ENCODE results near the gene CSNK2A1.
"Not testable (repeated sequence)": the region's sequence is repeated elsewhere in the genome, so short reads cannot be mapped to it uniquely, and the experiment has no call there.

CSNK2A1 gene

DNA sequence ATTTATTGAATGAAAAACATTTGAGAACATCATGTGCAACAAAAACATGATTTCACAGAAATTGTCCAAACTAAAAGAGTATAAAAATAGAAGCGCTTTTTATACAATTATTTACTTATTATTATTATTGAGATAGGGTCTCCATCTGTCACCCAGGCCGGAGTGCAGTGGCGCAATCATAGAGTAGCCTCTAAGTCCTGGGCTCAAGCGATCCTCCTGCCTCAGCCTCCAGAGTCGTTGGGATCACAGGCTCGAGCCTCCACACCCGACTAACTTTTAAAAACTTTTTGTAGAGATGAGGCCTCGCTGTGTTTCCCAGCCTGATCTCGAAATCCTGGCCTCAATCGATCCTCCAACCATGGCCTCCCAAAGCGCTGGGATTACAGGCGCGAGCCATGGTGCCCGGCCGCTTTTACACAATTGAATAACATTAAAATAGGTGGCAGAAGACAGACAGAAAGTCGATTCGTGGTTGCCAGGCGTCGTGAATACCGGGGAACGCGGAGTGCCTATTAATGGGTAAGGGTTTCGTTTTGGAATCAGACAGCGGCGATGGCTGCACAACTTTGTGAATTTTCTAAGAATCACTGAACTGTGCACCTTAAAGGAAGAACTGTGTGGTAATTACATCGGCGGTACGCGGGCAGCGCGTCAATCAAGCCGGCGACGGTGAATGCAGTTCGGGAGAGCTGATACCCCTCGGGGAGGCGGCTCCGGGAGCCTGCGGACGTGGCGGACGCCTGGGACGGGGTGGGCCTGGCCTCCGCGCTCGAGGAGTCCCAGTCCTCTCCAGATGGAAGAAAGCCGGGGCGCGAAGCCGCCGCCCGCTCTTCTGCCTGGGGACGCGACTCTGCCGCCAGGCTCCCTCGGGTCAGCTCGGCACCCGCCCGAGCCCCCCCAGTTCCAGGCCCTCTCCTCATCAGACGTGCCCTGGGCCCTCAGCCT is 82.1 kb downstream of the CSNK2A1 start:
- TF ChIP-seq, protein P1, sequence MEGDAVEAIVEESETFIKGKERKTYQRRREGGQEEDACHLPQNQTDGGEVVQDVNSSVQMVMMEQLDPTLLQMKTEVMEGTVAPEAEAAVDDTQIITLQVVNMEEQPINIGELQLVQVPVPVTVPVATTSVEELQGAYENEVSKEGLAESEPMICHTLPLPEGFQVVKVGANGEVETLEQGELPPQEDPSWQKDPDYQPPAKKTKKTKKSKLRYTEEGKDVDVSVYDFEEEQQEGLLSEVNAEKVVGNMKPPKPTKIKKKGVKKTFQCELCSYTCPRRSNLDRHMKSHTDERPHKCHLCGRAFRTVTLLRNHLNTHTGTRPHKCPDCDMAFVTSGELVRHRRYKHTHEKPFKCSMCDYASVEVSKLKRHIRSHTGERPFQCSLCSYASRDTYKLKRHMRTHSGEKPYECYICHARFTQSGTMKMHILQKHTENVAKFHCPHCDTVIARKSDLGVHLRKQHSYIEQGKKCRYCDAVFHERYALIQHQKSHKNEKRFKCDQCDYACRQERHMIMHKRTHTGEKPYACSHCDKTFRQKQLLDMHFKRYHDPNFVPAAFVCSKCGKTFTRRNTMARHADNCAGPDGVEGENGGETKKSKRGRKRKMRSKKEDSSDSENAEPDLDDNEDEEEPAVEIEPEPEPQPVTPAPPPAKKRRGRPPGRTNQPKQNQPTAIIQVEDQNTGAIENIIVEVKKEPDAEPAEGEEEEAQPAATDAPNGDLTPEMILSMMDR (IDR thresholded peaks at IDR 0.05; ENCODE audit: extremely low read depth, missing control alignments): no peak

DNA sequence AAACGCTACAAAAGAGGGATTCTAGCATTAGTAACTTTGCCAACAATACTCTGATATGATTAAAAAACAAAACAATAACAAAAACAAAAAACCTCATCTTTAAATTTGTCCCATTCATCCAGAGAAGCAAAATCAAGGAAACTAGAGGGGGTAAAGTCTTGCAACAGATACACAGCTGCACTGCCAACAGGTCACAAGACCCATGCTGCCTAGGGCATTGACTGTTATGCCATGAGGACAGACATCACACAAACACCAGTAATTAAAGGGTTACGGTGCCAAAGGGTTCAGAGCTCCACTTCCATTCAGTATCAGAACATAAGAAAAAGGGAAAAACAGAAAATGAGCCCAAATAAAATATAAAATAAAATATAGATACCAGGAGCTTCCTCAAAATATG is 82.9 kb downstream of the CSNK2A1 start:
- TF ChIP-seq, protein P1 (IDR thresholded peaks at IDR 0.05; ENCODE audit: extremely low read depth, missing control alignments): no peak
- no peak for DNase-seq (ENCODE audit: low spot score)

More for the DNA sequence above, 82.1 kb downstream of the CSNK2A1 start:
- no peak for DNase-seq (ENCODE audit: low spot score)

DNA sequence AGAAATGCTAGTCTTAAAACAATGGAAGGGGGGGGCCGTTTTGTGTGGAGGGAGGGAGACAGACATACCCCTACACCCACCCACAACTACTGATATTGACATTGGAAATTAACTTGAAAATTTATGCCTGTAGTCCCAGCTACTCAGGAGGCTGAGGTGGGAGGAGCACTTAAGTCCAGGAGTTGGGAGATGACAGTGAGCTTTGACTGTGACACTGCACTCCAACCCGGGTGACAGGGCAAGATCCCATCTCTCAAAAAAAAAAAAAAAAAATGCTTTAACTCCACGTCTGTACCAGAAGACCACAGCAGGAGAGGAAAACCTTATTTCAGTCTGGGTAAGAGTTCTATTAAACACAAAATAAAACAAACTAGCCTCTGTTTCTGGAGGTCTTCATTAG is 83.4 kb downstream of the CSNK2A1 start:
- TF ChIP-seq, protein P1 (IDR thresholded peaks at IDR 0.05; ENCODE audit: extremely low read depth, missing control alignments): no peak

DNA sequence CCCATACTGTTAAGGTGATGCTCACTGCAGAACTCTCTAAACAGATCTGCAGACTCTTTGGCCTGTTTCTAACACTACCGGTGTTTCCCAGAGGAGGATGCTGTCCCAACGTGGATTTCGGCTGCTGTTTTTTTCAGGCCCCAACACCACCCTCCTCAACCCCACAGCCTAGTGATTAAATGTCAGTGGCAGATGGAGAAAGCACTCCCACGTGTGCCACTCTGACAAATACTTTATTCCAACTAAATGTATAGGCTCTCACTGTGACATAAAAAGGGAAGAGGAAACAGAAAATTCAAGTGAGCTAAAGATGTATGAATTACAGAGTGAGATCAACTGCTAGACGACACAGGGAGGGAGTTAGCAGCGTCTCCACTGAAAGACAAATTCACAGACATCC is 84.8 kb downstream of the CSNK2A1 start:
- TF ChIP-seq, protein P1 (IDR thresholded peaks at IDR 0.05; ENCODE audit: extremely low read depth, missing control alignments): no peak
- no peak for DNase-seq (ENCODE audit: low spot score)

More for the DNA sequence above, 83.4 kb downstream of the CSNK2A1 start:
- no peak for DNase-seq (ENCODE audit: low spot score)

DNA sequence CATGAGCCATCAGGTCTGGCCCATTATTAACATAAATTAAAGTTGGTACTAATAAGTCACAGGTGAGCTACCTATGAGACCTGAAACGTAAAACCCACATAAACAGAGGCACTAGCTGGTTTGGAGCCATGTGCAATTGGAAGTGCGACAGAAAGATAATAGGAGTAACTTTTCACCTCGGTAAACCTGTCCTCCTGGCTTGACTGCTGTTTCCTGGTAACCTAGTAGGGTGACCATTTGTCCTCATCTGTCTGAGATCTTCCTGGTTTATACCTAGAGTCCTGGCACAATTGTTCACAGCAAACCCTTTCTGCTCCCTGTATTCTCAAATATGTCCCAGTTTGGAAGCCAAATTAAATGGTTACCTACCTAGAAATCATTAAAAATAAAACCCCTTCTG is 88.6 kb downstream of the CSNK2A1 start:
- TF ChIP-seq, protein P1 (IDR thresholded peaks at IDR 0.05; ENCODE audit: extremely low read depth, missing control alignments): no peak
- no peak for DNase-seq (ENCODE audit: low spot score)

DNA sequence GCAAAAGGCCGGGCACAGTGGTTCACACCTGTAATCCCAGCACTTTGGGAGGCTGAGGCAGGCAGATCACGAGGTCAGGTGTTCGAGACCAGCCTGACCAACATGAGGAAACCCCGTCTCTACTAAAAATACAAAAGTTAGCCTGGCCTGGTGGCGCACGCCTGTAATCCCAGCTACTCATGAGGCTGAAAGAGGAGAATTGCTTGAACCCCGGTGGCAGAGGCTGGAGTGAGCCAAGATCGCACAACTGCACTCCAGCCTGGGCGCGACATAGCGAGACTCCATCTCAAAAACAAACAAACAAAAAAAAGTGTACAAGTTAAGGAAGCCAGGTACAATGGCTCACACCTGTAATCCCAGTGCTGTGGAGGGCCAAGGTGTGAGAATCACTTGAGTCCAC is 91.6 kb downstream of the CSNK2A1 start:
- not testable (repeated sequence) for DNase-seq (ENCODE audit: low spot score)

DNA sequence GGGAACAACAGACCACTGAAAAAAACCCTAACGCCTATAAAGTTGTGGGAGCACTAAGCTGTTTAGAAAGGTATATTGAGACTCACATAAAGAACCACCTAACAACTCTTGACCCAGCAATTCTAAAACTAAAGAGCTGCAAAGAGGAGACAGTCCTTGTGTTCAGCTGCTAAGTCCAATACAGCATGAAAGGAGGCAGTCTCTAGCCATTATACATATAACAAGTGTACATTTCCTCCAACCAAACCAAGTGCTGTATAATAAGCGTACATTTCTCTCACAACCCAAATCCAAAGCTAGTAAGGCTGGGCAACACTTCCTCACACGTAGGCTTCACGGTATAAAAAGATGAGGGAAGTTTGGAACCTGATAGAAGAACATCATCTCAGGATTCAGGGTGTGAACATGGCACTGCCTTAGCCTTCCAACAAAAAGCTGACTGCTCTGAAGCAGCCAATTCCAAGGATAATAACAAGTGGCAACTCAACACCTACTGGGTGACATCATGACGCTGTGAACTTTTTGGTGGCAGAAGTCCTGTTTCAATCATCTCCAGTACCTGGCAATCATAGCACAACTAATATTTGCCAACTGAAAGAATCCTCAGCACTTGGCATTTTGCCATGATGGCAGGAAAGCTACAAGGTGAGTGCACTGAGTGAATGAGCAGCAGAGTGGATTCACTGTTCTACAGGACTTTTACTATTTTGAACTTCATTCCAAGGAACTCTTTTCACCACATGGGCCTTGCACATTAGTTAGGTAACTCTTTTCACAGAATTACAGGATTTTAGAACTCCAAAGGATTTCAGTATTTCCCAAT is 97.9 kb downstream of the CSNK2A1 start:
- TF ChIP-seq, protein P1 (IDR thresholded peaks at IDR 0.05; ENCODE audit: extremely low read depth, missing control alignments): no peak
- DNase-seq (ENCODE audit: low spot score): no peak
